ENCODE measurements around the gene CDC45.

DNA sequence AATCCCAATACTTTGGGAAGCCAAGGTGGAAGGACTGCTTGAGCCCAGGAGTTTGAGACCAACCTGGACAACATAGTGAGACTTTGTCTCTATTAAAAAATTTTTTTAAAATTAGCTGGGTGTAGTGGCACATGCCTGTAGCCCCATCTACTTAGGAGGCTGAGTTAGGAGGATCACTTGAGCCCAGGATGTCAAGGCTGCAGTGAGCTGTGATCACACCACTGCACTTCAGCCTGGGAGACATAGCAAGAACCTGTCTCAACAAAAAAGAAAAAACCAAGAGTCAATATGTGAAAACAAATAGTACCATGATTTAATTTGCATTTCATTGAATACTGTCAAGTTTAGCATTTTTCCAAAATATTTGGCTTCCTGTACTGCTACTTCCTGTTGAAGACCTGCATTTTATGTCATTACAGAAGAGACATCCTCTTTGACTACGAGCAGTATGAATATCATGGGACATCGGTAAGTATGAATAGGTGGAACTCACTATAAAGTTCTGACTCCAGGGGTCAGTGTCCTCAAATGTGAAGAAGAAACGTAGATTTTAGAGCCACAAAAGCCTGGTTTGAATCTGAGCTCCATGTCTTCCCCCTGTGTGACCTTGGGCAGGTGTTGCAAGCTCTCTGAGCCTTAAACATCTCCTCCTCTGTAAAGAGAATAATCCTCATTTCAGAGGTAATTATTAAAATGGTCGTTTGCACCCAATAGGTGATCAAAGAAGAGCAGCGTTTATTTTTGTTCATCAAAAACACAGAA is 16.0 kb downstream of the CDC45 start:
- TF ChIP-seq, protein P1, sequence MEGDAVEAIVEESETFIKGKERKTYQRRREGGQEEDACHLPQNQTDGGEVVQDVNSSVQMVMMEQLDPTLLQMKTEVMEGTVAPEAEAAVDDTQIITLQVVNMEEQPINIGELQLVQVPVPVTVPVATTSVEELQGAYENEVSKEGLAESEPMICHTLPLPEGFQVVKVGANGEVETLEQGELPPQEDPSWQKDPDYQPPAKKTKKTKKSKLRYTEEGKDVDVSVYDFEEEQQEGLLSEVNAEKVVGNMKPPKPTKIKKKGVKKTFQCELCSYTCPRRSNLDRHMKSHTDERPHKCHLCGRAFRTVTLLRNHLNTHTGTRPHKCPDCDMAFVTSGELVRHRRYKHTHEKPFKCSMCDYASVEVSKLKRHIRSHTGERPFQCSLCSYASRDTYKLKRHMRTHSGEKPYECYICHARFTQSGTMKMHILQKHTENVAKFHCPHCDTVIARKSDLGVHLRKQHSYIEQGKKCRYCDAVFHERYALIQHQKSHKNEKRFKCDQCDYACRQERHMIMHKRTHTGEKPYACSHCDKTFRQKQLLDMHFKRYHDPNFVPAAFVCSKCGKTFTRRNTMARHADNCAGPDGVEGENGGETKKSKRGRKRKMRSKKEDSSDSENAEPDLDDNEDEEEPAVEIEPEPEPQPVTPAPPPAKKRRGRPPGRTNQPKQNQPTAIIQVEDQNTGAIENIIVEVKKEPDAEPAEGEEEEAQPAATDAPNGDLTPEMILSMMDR (IDR thresholded peaks at IDR 0.05; ENCODE audit: low read depth, low read length), result no peak
- TF ChIP-seq POLR2A (IDR thresholded peaks at IDR 0.05; ENCODE audit: extremely low read depth, insufficient read length), result no peak

Data from NB4 (cell line).